ENCODE data around the gene PHF23.

DNA sequence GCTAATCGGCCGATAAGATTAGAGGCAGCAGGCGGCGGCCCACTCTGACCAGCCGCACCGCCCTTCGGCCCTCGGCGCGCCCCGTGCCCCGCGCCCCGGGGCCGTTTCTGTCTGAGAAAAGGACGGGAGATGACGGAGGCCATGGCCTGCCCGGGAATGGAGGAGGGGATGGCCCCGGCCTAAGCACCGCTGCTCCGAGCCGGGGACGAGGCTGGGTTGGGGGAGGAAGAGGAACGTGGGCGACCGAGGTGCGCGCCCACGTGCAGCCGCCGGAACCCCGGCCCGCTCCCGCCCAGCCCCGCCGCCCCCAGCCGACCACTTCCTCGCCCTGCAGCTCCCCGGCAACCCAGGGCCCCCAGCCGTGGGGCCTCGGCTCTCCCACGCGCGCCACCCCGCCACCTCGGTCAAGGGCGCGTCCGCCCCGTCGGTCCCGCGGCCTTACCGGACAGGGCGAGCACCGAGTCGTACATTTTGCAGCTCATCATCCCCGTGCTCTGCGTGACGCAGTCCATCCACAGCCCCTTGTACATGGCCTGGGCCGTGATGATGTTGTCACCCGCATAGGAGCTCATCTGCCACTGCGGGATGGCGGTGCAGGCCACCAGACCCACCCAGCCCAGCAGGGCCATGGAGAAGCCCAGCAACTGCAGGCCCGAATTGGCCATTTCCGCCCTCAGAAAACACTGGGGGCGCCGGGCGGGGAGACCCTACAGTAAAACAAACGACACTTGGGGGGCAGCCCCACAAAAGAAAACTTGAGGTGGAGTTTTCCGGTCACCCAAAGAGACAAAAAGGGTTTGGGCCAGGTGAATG is 22.3 kb upstream of the PHF23 start:
- TF ChIP-seq, protein P1, sequence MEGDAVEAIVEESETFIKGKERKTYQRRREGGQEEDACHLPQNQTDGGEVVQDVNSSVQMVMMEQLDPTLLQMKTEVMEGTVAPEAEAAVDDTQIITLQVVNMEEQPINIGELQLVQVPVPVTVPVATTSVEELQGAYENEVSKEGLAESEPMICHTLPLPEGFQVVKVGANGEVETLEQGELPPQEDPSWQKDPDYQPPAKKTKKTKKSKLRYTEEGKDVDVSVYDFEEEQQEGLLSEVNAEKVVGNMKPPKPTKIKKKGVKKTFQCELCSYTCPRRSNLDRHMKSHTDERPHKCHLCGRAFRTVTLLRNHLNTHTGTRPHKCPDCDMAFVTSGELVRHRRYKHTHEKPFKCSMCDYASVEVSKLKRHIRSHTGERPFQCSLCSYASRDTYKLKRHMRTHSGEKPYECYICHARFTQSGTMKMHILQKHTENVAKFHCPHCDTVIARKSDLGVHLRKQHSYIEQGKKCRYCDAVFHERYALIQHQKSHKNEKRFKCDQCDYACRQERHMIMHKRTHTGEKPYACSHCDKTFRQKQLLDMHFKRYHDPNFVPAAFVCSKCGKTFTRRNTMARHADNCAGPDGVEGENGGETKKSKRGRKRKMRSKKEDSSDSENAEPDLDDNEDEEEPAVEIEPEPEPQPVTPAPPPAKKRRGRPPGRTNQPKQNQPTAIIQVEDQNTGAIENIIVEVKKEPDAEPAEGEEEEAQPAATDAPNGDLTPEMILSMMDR (conservative IDR thresholded peaks at IDR 0.05 in 1 of 2, IDR thresholded peaks at IDR 0.05 in 1 of 2; ENCODE audit: low read depth in 1 of 2, low read length in 2 of 2), result no peak
- TF ChIP-seq EZH2 (IDR thresholded peaks at IDR 0.05; ENCODE audit: low read length, missing control alignments), result peak; percentile 74
